SKM-1 treated with dmso at 0.1 percent for 144 hours (cell line): ENCODE measurements around the gene GGA3.
"Not testable (repeated sequence)": the region's sequence is repeated elsewhere in the genome, so short reads cannot be mapped to it uniquely, and the experiment has no call there.

Experiments
- DNase-seq: peaks from one replicate; lab custom pipeline; 2025; ENCODE audit not compliant: unreplicated experiment; lab: John Stamatoyannopoulos, UW

The GGA3 gene

DNA sequence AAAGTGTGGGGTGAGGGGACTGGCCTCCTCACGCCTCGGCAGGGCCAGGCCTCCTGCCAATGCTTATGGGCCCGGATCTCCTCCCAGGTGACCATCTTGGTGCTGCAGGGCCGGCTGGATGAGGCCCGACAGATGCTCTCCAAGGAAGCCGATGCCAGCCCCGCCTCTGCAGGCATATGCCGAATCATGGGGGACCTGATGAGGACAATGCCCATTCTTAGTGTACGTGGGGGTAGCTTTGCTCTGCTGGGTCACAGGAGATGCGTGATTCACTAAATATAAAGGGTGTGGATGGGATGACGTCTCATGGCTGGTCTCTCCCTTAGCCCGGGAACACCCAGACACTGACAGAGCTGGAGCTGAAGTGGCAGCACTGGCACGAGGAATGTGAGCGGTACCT is 36.4 kb downstream of the GGA3 start:
- DNase-seq, result no peak

DNA sequence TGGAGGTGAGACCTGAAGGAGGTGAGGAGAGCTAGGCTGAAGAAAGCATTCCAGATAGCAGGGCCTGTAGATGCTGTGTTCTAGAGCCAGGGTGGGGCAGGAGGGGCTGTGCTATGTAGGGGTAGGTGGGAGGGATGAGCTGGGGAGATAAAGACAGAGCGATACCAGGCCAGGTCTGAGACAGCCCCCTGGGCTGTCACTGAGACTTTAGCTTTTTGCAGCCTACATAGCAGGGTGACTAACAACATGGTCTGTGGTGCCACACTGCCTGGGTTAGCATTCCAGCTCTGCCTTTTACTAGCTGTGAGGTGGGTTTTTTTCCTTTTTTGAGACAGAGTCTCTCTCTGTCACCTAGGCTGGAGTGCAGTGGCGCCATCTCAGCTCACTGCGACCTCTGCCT is 41.6 kb downstream of the GGA3 start:
- no peak for DNase-seq

DNA sequence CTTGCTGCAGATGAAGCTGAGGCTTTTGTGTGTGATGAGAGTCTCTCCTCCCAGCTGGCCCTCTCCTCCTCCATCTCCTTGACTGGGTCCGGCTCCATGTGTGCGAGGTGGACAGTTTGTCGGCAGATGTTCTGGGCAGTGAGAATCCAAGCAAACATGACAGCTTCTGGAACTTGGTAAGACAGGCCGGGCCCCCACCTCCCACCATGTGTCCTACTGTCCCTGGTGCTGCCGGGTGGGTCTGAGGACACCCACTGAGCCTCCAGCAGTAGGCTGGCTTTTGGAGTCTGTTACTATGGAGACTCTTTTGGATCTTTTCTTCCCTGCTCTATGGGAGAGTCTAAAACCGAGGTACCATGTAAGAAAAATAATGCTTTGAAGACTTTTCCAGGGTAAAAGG is 43.3 kb downstream of the GGA3 start:
- DNase-seq, result no peak

DNA sequence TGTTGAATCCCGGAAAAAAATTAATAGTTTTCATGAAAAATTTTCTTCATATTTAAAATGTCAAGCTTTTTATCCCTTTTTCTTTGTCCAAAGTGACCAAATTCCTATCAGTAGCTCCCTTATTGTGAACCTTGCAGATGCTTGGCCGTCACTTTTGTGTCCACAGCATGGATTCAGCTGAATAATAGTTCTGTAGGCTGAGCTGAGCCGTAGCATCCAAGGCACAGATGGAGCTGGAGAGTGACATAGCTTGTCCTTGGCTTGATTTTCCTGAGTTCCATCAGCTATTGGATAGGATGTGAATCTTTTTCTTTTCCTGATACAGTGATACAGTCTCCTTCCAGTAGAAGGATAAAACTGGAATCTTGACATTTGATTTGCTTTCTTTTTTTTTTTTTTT is 52.3 kb downstream of the GGA3 start:
- DNase-seq, result no peak

DNA sequence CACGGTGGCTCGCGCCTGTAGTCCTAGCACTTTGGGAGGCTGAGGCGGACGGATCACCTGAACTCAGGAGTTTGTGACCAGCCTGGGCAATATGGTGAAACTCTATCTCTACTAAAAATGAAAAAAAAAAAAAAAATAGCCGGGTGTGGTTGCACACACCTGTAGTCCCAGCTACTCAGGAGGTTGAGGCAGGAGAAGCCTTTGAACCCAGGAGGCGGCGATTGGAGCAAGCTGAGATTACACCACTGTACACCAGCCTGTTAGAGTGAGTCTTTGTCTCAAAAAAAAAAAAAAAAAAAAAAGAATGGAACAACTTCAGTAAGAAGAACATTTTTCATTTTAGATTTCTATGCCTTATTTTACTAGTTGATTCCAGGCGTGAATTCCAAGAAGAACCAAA is 53.2 kb downstream of the GGA3 start:
- no peak for DNase-seq

DNA sequence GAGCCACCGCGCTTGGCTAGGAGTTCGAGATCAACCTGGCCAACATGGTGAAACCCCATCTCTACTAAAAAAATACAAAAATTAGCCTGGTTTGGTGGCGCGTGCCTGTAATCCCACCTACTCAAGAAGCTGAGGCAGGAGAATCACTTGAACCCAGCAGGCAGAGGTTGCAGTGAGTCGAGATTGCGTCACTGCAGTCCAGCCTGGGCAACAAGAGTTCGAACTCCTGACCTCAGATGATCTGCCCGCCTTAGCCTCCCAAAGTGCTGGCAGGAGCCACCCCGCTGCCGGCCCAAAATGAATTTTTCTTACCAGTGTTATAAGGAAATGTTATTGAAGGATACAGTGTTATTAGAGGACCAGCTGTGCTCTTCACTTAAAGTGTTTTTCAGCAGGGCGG is 53.6 kb downstream of the GGA3 start:
- DNase-seq, result no peak

DNA sequence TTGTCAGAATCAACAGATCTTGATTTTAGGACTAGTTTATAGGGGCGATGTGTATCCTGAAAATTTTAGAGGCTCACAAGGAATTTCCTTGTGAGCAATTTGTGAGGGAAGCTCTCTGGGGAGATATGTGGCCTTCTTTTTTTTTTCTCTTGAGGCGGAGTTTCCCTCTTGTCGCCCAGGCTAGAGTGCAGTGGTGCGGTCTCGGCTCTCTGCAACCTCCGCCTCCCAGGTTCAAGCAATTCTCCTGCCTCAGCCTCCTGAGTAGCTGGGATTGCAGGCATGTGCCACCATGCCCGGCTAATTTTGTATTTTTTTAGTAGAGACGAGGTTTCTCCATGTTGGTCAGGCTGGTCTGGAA is 54.4 kb downstream of the GGA3 start:
- DNase-seq, result not testable (repeated sequence)

DNA sequence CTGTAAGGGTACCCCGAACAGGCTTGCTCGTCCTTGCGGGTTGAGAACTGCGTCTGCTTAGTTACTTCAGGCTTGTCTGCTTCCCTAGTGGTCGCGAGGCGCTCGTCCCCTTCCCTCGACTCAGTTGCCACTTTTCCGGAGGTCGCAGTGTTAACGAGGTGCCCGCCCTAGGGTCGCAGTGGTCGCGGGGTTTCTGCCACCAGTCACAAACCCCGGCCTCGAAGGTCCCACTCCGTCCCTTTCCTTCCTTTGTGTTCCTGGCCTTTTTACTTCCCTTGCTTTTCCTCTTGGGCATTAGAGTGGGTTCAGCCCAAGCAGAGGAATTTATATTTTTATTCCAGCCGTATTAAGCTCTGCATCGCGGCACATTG is 55.6 kb downstream of the GGA3 start:
- DNase-seq, result no peak

DNA sequence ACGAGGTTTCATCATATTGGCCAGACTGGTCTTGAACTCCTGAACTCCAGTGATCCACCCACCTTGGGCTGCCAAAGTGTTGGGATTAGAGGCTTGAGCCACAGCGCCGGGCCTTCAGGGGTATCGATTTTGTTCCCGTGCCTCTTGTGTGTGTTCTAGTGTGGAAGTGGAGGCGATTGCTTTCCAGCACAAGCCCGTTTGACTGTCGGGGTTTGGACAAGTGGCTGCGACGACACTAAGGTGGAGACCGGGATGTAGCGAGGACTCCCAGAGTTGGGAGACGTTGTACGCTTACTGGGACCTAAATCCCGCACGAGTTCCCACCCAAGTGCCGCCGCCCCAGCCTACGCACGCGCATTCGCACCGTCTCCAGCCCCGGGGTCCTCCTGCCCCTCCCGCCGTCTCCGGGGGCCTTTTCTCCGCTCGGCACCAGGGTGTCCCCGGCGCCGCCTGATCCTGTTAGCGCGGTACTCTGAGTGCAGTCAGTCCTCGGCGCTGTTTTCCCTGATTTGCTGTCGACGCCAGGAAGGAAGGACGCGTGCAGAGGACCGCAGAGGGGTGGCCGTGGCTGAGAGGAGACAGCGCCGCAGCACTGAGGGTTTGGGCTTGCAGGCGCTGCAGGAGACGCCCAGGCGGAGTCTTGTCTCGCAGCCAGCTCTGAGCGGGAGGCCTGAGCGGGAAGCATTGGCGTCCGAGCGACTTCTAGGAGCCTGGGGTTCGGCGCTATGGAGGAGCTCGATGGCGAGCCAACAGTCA is 56.2 kb downstream of the GGA3 start, which contains the start of gene NUP85:
TSS of gene NUP85 (plus strand) at position 643 of the 756 bp plus-strand sequence. CDS start at position 726, 83 bp downstream.
- DNase-seq, result peak; percentile 87

DNA sequence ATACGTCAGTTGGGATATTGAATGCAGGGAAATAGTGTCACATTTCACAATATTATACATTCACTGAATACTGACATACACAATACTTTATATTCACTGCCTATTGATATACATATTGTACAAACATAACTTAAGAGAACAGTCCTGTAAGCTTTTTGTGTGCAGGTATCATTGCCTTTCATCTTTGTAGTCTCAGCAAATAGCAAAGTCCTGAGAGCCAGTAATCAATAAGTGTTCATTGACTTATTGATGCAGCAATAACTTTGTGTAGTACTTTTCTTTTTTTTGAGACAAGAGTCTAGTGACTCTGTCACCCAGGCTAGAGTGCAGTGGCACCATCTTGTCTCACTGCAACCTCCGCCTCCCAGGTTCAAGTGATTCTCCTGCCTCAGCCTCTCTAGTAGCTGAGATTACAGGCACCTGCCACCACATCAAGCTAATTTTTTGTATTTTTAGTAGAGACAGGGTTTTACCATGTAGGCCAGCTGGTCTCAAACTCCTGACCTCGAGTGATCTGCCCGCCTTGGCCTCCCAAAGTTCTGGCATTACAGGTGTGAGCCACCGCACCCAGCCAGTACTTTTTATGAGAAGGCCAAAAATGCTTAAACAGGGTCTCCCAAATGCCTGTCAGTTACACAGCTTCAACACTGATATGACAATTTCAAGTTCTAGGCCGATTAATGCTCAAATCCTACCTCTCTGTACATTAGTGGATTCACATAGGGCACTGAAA is 61.4 kb downstream of the GGA3 start:
- DNase-seq, result no peak

DNA sequence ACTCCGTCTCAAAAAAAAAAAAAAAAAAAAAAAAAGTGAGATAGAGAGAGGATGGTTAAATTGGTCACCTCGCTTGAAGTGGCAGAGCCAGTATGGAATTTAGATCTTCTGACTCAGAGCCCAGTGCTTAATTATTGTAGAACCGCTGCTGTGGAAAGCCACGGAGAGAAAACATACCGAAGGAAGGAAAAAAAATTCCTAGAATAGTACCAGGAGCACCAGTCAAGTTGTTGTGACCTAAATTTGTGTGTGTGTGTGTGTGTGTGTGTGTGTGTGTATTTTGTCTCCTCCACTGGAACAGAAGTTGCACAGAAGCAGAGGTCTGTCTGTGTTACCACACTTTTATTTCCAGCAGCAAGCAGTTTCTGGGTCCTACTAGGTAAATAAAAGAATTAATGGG is 66.5 kb downstream of the GGA3 start:
- no peak for DNase-seq

DNA sequence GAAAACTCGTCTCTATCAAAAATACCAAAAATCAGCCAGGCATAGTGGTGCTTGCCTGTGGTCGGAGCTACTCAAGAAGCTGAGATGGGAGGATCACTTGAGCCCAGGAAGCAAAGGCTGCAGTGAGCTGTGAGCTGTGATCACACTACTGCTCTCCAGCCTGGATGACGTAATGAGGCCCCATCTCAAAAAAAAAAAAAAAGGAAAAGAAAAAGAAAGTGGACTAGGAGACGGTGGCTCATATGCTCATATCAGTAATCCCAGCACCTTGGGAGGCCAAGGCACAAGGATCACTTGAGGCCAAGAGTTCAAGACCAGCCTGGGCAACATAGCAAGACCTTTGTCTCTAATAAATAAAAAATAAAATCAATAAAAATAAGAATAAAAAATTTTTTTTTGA is 69.8 kb downstream of the GGA3 start:
- peak; percentile 28 for DNase-seq

DNA sequence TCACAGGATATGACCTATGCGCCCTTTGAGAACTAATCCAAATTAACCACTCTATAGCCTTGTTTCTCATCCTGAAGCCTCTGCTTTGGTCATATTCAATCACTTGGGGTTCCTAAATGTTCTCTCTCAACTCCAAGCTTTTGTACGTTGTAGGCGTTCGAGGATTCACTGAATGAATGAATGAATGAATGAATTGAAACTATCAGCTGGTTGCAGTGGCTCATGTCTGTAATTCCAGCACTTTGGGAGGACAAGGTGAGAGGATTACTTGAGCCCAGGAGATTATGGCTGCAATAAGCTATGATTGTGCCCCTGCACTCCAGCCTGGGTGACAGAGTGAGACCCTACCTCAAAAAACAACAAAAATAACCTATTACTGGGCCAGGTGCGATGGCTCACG is 72.8 kb downstream of the GGA3 start:
- DNase-seq, result no peak
